Measurements from ENCODE around the gene ELAVL1.
A peak's percentile ranks its signal among the peaks of the same experiment; 100 is the strongest.
"Not testable (repeated sequence)": the region's sequence is repeated elsewhere in the genome, so short reads cannot be mapped to it uniquely, and the experiment has no call there.

ELAVL1 gene

GRCh38 chr19:7920519-7921301, 84.7 kb downstream of the ELAVL1 start:
- DNase-seq, result peak; percentile 100

DNA sequence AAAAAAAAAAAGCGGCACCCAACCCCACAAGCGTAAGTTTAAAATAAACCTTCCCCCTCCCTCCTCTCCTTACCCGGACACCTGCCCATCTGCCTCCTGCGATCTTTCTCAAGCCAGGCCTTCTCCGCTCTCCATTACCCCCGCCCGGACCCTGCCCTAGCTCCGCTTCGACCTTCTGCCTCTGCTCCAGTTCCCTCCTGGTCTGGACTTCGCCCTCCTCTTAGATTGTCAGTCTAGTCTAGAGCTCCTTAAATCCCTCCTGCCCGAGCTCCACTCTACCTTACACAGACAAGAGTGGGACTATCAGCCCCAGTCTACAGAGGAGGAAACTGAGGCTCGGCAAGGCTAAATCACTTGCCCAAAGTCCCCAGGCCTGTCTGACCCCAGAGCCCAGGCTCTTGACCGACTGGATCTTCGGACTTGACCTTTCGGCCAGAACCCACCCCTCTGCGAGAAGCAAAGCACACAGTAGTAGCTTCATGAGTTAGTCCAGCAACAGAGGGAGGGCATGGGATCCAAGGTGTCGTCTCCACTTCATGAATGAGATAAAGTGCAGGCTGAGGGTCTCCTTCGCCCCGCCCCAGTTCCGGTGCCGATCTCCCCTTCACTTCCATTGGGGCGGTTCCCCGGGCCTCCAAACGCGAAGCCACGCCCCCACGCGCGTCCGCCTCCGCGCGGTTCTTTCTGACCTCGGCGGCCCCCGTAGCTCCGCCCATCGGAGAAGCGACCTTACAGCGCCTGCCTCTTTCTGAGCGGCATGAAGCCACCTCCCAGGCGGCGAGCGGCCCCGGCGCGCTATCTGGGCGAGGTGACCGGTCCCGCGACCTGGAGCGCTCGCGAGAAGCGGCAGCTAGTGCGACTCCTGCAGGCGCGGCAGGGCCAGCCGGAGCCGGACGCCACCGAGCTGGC, 85.6 kb downstream of the ELAVL1 start, which contains the start of gene SNAPC2:
Gene SNAPC2 (plus strand): TSS at position 729 of the 909 bp plus-strand sequence. CDS start 29 bp downstream, at position 758.
- DNase-seq, result peak; percentile 97

GRCh38 chr19:7918615-7919421, 86.6 kb downstream of the ELAVL1 start:
- DNase-seq, result no peak

DNA sequence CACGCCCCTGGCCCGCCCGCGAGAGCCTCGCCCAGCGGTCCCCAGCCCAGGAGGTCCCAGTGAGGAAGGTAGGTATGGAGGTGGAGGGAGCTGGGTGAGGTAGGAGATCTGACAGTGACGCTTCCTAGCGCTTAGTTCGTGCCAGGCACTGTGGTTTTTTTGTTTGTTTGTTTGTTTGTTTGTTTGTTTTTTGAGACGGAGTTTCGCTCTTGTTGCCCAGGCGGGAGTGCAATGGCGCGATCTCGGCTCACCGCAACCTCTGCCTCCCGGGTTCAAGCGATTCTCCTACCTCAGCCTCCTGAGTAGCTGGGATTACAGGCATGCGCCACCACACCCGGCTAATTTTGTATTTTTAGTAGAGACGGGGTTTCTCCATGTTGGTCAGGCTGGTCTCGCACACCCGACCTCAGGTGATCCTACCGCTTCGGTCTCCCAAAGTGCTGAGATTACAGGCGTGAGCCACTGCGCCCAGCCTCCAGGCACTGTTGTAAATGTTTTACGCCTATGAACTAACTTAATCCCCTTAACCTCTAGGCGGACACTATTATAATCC, 87.3 kb downstream of the ELAVL1 start:
- DNase-seq, result not testable (repeated sequence)

DNA sequence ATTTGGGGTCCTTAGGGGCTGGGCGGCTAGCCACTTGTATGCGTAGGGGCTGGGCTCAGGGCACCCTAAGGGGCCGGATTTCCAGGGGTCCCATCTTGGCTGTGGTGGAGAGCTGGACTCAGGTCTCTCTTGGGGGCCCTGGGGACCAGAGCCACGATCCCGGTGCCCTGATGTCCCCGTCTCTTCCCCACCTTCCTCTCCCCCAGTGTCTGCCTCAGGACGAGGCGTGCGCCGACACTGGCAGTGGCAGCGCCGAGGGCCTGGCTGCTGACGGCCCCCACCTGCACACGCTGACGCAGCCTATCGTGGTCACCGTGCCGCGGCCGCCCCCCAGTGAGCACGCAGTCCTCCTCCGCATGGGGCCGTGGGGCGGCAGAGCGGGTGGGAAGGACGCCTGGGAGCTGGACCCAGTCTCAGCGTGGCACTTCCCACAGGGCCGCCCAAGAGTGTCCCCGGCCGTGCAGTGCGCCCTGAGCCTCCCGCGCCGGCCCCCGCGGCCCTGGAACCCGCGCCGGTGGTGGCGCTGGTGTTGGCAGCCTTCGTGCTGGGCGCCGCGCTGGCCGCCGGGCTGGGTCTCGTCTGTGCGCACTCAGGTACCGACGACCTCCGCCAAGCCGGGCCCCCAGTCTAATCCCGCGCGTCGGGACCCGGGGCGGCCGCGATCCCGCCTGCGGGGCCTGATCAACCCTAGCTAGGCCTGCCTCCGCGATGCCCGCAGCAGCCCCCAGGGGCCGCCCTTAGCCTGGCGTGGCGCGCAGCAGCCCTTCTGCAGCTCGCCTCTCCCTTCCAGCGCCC, 88.0 kb downstream of the ELAVL1 start:
- peak; percentile 83 for DNase-seq

DNA sequence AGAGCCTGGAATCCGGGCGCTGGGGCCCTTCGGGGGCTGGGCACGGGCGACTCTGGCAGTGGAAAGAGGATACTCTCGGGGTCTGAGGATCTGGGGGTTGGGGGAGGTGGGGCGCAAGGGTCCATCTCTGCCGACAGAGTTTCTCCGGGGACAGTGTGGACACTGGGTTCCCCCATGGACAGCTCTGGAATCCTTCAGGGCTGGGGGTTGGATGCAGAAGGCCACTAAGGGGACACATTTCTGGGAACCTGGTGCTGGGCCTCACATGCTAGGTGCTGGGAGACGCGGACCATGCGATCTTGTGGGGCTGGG, 88.5 kb downstream of the ELAVL1 start:
- no peak for DNase-seq

- DNase-seq, result peak; percentile 57
Measured at GRCh38 chr19:7916103-7916954, 89.1 kb downstream of the ELAVL1 start.

GRCh38 chr19:7915250-7916102, 90.0 kb downstream of the ELAVL1 start:
- no peak for DNase-seq

DNA sequence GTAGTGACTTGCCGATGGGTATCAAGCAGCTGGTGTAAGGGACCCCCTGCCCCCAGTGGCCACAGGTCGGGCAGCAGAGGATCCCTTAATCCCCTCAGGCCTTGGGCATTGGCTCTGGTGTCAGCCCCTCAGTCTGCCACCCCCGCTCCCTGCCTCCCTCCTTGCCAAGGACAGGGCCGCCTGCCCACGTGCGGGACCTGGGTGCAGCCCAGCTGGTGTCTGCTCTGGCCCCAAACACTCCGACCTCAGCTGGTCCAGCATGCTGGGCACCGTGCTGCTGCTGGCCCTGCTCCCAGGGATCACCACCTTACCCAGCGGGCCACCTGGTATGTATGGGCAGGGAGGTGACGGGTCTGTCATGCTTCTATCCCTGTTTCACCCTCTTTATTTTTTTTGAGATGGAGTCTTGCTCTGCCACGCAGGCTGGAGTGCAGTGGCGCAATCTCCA, 90.8 kb downstream of the ELAVL1 start, which contains the start of gene TGFBR3L:
Gene TGFBR3L (plus strand): TSS at position 233 of the 448 bp plus-strand sequence.
- no peak for DNase-seq

DNA sequence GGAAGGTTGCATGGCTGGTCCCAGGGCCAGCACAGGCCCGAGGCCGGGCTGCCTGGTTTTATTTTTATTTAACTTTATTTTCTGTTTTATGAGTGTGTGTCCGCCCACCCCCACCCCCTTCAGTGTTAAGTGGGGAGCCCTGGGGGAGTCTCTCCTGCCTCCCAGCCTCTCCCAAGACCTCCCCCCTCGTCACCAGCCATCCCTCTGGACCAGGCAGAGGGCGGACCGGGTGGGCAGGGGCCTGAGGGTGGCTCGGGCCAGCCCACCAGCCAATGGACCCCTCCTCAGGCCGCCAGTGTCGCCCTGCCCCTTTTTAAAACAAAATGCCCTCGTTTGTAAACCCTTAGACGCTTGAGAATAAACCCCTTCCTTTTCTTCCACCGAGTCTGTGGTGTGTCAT, 91.3 kb downstream of the ELAVL1 start:
- no peak for DNase-seq

GRCh38 chr19:7913652-7914051, 91.8 kb downstream of the ELAVL1 start:
- DNase-seq, result no peak

- no peak for DNase-seq
Measured at GRCh38 chr19:7912697-7913564, 92.5 kb downstream of the ELAVL1 start.

DNA sequence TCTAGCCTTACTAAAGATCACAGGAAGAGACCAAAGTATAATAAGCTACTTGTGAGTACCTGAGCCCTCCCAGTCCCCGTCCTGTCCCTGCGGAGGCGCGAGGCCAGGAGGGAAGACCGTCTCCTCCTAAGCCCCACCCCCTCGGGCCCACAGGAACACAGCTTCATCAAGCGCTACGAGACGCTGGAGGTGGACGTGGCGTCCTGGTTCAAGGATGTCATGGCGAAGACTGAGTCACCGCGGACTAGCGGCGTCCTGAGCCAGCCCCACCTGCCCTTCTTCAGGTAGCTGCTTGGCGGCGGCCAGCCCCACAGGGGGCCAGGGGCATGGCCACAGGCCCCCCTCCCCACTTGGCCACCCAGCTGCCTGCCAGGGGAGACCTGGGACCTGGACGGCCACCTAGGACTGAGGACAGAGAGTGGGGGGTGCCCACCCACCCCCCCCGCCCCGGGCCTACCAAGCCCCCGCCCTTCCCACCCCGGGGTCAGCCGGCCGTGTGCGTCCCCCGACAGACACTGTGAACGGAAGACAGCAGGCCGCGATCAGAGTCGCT, 93.2 kb downstream of the ELAVL1 start:
- DNase-seq, result no peak

- DNase-seq, result no peak
Measured at GRCh38 chr19:7911508-7912143, 93.8 kb downstream of the ELAVL1 start.

DNA sequence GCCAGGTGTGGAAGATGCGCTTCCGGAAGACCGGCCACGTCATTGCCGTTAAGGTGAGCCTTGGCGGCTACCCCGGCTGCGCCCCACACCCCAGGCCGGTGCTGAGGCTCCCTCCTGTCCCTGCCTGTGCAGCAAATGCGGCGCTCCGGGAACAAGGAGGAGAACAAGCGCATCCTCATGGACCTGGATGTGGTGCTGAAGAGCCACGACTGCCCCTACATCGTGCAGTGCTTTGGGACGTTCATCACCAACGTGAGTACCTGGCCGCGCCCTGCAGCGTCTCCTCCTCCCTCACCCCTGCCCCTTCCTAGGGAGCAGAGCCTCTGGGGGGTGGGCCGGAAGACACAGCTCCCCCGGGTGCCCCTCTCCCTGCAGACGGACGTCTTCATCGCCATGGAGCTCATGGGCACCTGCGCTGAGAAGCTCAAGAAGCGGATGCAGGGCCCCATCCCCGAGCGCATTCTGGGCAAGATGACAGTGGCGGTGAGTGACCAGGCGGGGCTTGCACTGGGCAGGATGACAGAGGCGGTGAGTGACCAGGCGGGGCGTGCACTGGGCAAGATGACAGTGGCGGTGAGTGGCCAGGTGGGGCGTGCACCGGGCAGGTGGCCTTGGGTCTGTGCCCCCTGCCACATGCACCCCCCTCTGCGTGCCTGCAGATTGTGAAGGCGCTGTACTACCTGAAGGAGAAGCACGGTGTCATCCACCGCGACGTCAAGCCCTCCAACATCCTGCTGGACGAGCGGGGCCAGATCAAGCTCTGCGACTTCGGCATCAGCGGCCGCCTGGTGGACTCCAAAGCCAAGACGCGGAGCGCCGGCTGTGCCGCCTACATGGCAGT, 94.9 kb downstream of the ELAVL1 start:
- DNase-seq, result no peak

DNA sequence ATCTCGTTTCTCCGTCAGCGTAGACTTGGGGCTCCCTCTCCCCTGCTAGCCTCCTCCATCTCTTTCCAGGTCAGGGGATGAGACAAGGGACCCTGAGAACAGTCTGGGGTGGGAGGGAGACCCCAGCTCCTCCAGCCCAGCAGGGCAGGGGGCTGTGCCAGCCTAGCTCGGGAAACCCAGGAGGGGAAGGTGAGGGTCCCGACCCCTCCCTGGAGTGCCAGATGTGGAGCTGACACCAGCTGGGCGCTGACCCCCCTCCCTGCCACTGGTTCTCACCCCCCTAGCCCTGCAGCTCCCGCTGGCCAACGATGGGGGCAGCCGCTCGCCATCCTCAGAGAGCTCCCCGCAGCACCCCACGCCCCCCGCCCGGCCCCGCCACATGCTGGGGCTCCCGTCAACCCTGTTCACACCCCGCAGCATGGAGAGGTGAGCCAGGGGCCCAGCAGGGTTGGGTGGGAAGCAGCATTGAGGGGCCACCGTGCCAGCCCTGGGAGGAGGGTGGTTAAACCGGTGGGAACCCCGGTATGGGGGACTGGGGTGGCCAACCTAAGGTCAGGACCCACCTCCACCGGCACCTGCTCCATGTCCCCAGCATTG, 95.9 kb downstream of the ELAVL1 start:
- DNase-seq, result no peak
